ENCODE results near the gene TRAK1. TPM values are rescaled to one million over a fixed set of nuclear protein-coding genes. Genes with fewer than 3 reads are reported as not detected.

The TRAK1 gene
- total RNA-seq, 1 donor from 2014 or later: 41.7 TPM

DNA sequence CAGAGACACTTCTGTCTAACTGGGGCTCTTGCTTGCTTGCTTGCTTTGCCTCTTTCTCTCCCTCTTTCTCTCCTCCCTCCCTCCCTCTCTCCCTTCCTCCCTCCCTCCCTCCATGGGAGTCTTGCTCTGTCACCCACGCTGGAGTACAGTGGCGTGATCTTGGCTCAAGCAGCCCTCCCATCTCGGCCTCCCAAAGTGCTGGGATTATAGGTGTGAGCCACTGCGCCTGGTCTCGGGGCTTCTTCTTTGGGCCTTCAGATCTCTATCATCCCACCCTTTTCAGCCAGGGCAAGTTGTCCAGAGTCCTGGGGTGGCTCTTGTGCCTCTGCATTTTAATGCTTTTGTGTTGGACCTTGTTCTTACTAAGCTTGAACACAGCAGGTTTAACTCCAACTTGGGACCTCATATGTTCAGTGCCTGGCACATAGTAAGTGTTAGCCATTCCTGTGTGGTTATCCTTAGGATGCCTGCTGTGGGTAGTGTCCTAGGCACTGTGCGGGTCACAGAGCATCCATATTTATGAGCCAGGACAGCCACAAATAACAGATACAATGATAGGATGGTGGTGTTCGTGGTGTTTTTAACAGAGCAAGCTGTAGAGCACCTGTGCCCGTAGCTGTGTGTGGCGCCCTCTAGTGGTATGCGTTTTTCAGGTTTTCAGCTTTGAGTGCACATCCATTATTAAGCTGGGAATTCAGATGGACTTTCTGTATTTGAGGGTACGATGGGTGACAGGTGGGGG, 99.7 kb downstream of the TRAK1 start:
- TF ChIP-seq, protein P1, sequence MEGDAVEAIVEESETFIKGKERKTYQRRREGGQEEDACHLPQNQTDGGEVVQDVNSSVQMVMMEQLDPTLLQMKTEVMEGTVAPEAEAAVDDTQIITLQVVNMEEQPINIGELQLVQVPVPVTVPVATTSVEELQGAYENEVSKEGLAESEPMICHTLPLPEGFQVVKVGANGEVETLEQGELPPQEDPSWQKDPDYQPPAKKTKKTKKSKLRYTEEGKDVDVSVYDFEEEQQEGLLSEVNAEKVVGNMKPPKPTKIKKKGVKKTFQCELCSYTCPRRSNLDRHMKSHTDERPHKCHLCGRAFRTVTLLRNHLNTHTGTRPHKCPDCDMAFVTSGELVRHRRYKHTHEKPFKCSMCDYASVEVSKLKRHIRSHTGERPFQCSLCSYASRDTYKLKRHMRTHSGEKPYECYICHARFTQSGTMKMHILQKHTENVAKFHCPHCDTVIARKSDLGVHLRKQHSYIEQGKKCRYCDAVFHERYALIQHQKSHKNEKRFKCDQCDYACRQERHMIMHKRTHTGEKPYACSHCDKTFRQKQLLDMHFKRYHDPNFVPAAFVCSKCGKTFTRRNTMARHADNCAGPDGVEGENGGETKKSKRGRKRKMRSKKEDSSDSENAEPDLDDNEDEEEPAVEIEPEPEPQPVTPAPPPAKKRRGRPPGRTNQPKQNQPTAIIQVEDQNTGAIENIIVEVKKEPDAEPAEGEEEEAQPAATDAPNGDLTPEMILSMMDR (IDR thresholded peaks at IDR 0.05; ENCODE audit: insufficient read depth, low read length, poor library complexity, severe bottlenecking): peak; percentile 80
- Histone ChIP-seq H3K36me3 (ENCODE audit: control insufficient read depth, insufficient read depth, low read length) (peaks cover 1% of the 10 kb centered on the region), H3K27me3 (ENCODE audit: control insufficient read depth, insufficient read depth, low read length) (no peaks in the 10 kb centered on the region), H3K4me3 (ENCODE audit: low read depth, low read length) (no peak overlapping the region)
- no peak for DNase-seq (ENCODE audit: low read depth)

DNA sequence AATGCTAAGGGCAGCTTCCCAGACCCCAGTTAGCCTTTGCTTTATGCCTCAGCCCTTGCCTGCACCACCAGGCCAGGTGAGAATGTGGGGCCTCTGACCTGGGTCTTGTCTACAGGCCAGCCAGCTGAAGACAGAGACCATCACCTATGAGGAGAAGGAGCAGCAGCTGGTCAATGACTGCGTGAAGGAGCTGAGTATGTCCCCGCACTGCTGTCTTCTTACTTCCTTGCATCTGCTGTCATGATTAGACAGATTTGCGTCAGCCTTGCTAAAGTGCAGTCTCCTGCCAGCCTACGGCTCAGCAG, 100.2 kb downstream of the TRAK1 start:
- Histone ChIP-seq H3K4me3 (ENCODE audit: low read depth, low read length) (no peak overlapping the region), H3K27me3 (ENCODE audit: control insufficient read depth, insufficient read depth, low read length) (no peaks in the 10 kb centered on the region), H3K36me3 (ENCODE audit: control insufficient read depth, insufficient read depth, low read length) (peaks cover 1% of the 10 kb centered on the region)
- TF ChIP-seq, protein P1 (IDR thresholded peaks at IDR 0.05; ENCODE audit: insufficient read depth, low read length, poor library complexity, severe bottlenecking): no peak
- DNase-seq (ENCODE audit: low read depth): no peak

- Histone ChIP-seq H3K4me3 (ENCODE audit: low read depth, low read length) (no peak overlapping the region), H3K27me3 (ENCODE audit: control insufficient read depth, insufficient read depth, low read length) (no peaks in the 10 kb centered on the region), H3K36me3 (ENCODE audit: control insufficient read depth, insufficient read depth, low read length) (peaks cover 1% of the 10 kb centered on the region)
- TF ChIP-seq, protein P1 (IDR thresholded peaks at IDR 0.05; ENCODE audit: insufficient read depth, low read length, poor library complexity, severe bottlenecking): no peak
- no peak for DNase-seq (ENCODE audit: low read depth)
These were observed 101.4 kb downstream of the TRAK1 start for GRCh38 chr3:42192334-42193200.

GRCh38 chr3:42194943-42195510, 103.9 kb downstream of the TRAK1 start:
- peaks cover 4% of the 10 kb centered on the region for H3K36me3 ChIP-seq (ENCODE audit: control insufficient read depth, insufficient read depth, low read length)
- H3K4me3 ChIP-seq (ENCODE audit: low read depth, low read length): no peak overlapping the region
- DNase-seq (ENCODE audit: low read depth): no peak
- TF ChIP-seq, protein P1 (IDR thresholded peaks at IDR 0.05; ENCODE audit: insufficient read depth, low read length, poor library complexity, severe bottlenecking): no peak
- no peaks in the 10 kb centered on the region for H3K27me3 ChIP-seq (ENCODE audit: control insufficient read depth, insufficient read depth, low read length)

- TF ChIP-seq, protein P1 (IDR thresholded peaks at IDR 0.05; ENCODE audit: insufficient read depth, low read length, poor library complexity, severe bottlenecking): no peak
- Histone ChIP-seq H3K27me3 (ENCODE audit: control insufficient read depth, insufficient read depth, low read length) (no peaks in the 10 kb centered on the region), H3K4me3 (ENCODE audit: low read depth, low read length) (no peak overlapping the region), H3K36me3 (ENCODE audit: control insufficient read depth, insufficient read depth, low read length) (peaks cover 4% of the 10 kb centered on the region)
- DNase-seq (ENCODE audit: low read depth): no peak
These were observed 104.7 kb downstream of the TRAK1 start for GRCh38 chr3:42195879-42196330.
